Body of pancreas (tissue), 4 donors: ENCODE results near the gene ARHGEF37. TPM values are rescaled to one million over a fixed set of nuclear protein-coding genes. Genes with fewer than 3 reads are reported as not detected.

ENCODE experiments used
- ATAC-seq: fragments of 150-250 bp; one replicate; pipeline ENCODE4 v1.9.1; 2016
- DNase-seq, 4 donors: peaks; one replicate each; pipeline ENCODE4 v3.0.0-alpha.2; 2019
- H3K27ac ChIP-seq, 4 donors: fragments of 200-600 bp; sonication (generic); 1 replicate in 3 of 4; 2 replicates in 1 of 4; pipeline versions ENCODE4 v1.5.1 to v1.6.1; 2016 to 2019; ENCODE audit warnings: mild to moderate bottlenecking in 1 of 4, mixed read lengths in 1 of 4, moderate library complexity in 1 of 4
- H3K27me3 ChIP-seq, 2 donors: fragments of 200-600 bp; sonication (generic); one replicate each; pipeline ENCODE4 v1.6.0; 2016; ENCODE audit warnings: mild to moderate bottlenecking in 1 of 2
- H3K36me3 ChIP-seq, 2 donors: fragments of 200-600 bp; sonication (generic); replicated peaks in 1 of 2; 2 replicates each; pipeline ENCODE4 v1.5.1; 2016; ENCODE audit warnings: low read depth in 2 of 2; ENCODE audit not compliant: insufficient read depth in 1 of 2
- H3K4me1 ChIP-seq: fragments of 200-600 bp; sonication (generic); one replicate; pipeline ENCODE4 v1.6.0; 2016
- H3K4me3 ChIP-seq, 2 donors: fragments of 200-600 bp; sonication (generic); 1 replicate in 1 of 2; 2 replicates in 1 of 2; pipeline ENCODE4 v1.5.1; 2016 to 2019
- H3K9me3 ChIP-seq, 3 donors: fragments of 200-600 bp; sonication (generic); 1 replicate in 2 of 3; 2 replicates in 1 of 3; pipeline ENCODE4 v1.5.1; 2016
- POLR2A ChIP-seq, 3 donors: fragments of 450-650 bp; IDR thresholded peaks; one replicate each; pipeline ENCODE4 v1.6.1; 2016; ENCODE audit warnings: antibody characterized with exemption in 3 of 3, mild to moderate bottlenecking in 2 of 3
- WGBS, 2 donors: methylation state at CpG; one replicate each; pipeline ENCODE4 v1.1.5; 2017; 5-methylcytosine and 5-hydroxymethylcytosine counted together
- intact Hi-C: fragments of 100-400 bp; cut with DNase I; formaldehyde crosslinking; loops from one replicate; pipeline ENCODE4 v1.15.1; 2023
- total RNA-seq, 2 donors: library from RNA; depleted of rRNA; stranded (reverse); fragments of >200 nt; gene quantifications; one replicate each; pipeline ENCODE4 v1.1.0, GENCODE V29; 2016
- TF ChIP-seq, protein P1 (sequence below), 7 experiments: fragments of 450-650 bp in 4 of 7; fragments of 200-600 bp in 3 of 7; sonication (generic) in 3 of 7; IDR thresholded peaks; one replicate each; pipeline ENCODE4 v1.5.1; 2016 to 2019; ENCODE audit warnings: antibody characterized with exemption in 7 of 7

Gene ARHGEF37
- total RNA-seq, 2 donors from 2014 or later, result 5.9 to 14.0 TPM

DNA sequence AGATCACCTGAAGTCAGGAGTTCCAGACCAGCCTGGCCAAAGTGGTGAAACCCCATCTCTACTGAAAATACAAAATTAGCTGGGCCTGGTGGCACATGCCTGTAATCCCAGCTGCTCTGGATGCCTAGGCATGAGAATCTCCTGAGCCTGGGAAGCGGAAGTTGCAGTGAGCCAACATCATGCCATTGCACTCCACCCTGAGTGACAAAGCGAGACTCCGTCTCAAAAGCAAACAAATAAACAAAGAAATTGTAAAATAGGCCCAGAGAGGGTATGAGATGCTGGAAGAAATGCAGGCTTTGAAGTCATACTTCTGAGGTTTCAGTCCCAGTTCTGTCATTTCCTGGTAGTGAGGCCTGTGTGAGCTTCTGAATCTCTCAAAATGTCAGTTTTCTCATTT, 5.3 kb upstream of the ARHGEF37 start:
- Histone ChIP-seq H3K27me3 (no peaks in the 10 kb centered on the region), H3K36me3 (no peaks in the 10 kb centered on the region), H3K27ac (no peak overlapping the region), H3K4me3 (no peak overlapping the region), H3K9me3 (no peaks in the 10 kb centered on the region), H3K4me1 (peaks cover 7% of the 10 kb centered on the region)
- DNase-seq, result no peak
- 88 to 93% methylated on average over 3 of the region's 3 CpGs for WGBS, 2 donors
- ATAC-seq, result no peak
- intact Hi-C loops, result no loop called here
- TF ChIP-seq POLR2A (IDR thresholded peaks at IDR 0.05), result no peak
- TF ChIP-seq, protein P1, sequence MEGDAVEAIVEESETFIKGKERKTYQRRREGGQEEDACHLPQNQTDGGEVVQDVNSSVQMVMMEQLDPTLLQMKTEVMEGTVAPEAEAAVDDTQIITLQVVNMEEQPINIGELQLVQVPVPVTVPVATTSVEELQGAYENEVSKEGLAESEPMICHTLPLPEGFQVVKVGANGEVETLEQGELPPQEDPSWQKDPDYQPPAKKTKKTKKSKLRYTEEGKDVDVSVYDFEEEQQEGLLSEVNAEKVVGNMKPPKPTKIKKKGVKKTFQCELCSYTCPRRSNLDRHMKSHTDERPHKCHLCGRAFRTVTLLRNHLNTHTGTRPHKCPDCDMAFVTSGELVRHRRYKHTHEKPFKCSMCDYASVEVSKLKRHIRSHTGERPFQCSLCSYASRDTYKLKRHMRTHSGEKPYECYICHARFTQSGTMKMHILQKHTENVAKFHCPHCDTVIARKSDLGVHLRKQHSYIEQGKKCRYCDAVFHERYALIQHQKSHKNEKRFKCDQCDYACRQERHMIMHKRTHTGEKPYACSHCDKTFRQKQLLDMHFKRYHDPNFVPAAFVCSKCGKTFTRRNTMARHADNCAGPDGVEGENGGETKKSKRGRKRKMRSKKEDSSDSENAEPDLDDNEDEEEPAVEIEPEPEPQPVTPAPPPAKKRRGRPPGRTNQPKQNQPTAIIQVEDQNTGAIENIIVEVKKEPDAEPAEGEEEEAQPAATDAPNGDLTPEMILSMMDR (IDR thresholded peaks at IDR 0.05), result no peak

DNA sequence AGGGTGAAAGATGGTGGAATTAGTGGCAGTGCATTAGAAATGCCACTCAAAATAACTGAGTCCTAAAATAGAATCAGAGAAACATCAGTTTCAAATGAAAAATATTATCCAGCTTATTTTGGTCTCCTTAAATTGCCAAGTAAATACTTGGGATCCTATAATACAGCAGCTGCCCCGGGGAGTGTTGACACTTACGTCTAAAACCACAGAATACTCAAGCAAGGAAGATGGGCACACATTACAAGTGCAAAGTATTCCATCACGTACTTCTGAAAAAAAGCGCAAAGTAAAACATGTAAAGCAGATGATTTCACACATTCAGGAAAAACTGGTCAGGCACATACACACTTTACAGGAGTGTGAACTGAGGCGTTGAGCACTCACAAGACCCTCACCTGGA, 2.4 kb upstream of the ARHGEF37 start:
- 81 to 86% methylated on average over 5 of the region's 5 CpGs for WGBS, 2 donors
- H3K36me3 ChIP-seq, result no peaks in the 10 kb centered on the region
- DNase-seq, result no peak
- intact Hi-C loops, result no loop called here
- H3K27me3 ChIP-seq, result no peaks in the 10 kb centered on the region
- H3K4me3 ChIP-seq, result no peak overlapping the region
- TF ChIP-seq, protein P1 (IDR thresholded peaks at IDR 0.05), result no peak
- no peak for TF ChIP-seq POLR2A (IDR thresholded peaks at IDR 0.05)
- H3K4me1 ChIP-seq, result peaks cover 19% of the 10 kb centered on the region
- no peak for ATAC-seq
- no peak overlapping the region for H3K27ac ChIP-seq
- no peaks in the 10 kb centered on the region for H3K9me3 ChIP-seq

DNA sequence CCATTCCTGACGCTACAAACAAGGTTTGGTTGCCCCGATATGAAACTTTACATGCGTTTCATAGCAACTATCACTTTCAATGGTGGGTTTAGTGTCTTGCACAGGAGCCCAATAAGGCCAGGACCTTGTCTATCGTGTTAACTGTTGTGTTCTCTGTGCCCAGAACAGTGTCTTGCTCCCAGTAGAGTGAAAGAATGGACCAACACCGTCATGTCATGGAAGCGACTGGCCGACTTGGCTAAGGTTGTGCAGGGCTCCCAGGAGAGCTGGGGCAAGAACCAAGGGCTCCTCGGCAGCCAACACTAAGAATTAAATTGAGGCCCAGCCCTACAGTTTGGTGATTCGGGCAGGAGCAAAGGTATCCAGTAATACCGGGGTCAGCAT, 498 bp upstream of the ARHGEF37 start:
- intact Hi-C loops, result no loop called here
- DNase-seq (no peak), ATAC-seq (no peak)
- no peaks in the 10 kb centered on the region for H3K36me3 ChIP-seq
- no peak for TF ChIP-seq POLR2A (IDR thresholded peaks at IDR 0.05)
- TF ChIP-seq, protein P1 (IDR thresholded peaks at IDR 0.05), result no peak
- H3K9me3 ChIP-seq, result no peaks in the 10 kb centered on the region
- H3K27me3 ChIP-seq, result no peaks in the 10 kb centered on the region
- H3K4me3 ChIP-seq, result no peak overlapping the region
- peaks cover 25% of the 10 kb centered on the region for H3K4me1 ChIP-seq
- peak overlapping the region; percentile 83 to 91 (median 90) for H3K27ac ChIP-seq
- WGBS, 2 donors, result 28 to 36% methylated on average over 4 to 10 of the region's 10 CpGs

DNA sequence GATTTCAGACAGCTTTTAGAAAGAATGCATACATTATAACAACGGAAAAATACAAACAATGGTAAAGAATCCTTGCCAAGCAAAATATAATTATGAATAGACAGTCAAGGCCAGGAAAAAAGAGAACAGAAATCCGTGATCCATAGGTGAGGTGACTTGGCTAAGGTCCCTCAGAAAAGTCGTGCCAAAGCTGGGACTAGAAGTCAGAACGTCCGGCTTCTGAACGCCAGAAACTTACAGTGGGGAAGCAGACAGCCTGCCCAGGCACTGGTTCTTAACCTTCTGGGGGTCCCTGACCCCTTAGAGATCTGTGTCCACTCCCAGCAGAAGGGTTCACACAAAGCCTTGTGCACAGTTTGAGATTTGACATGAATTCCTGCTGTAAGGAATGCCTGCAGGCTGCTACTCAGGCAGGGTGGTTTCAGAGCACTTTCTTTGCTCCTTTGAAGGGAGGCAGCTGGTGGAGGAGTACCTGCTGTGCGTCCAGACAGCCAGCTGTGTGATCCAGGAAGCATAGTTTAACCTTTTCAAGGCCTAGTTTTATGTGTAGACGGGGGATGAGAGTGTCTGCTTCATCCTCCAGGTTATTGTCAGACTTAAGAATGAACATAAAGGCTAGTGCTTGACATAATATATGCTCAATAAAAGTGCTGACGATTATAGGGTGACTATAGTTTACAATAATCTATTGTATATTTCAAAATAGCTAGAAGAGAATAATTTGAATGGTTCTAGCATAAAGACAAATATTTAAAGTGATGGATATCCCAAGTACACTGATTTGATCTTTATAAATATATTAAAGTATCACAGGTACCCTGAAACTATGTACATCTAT, 852 bp downstream of the ARHGEF37 start:
- peaks cover 35% of the 10 kb centered on the region for H3K4me1 ChIP-seq
- ATAC-seq, result peak; percentile 50
- peak; percentile 49 to 65 (median 57) for DNase-seq

More for the DNA sequence above, 852 bp downstream of the ARHGEF37 start:
- Histone ChIP-seq H3K9me3 (no peaks in the 10 kb centered on the region), H3K27me3 (no peaks in the 10 kb centered on the region), H3K27ac (peak overlapping the region; percentile 83 to 91 (median 90)), H3K4me3 (peak overlapping the region; percentile 11 to 24), H3K36me3 (no peaks in the 10 kb centered on the region)
- 9 to 22% methylated on average over 9 of the region's 9 CpGs for WGBS, 2 donors
- intact Hi-C loops, result no loop called here
- TF ChIP-seq, protein P1 (IDR thresholded peaks at IDR 0.05), result no peak
- peak in 2 of 3 donors; percentile 41 to 58 for TF ChIP-seq POLR2A (IDR thresholded peaks at IDR 0.05)
